OCI-LY3 (cell line): ENCODE measurements around the gene WNT3.
"Not testable (repeated sequence)": the region's sequence is repeated elsewhere in the genome, so short reads cannot be mapped to it uniquely, and the experiment has no call there.

Experiments used
- H2AFZ ChIP-seq: fragments of 200-600, 300-600 bp; shearing (Covaris generic); 2 replicates; pipeline ENCODE4 v1.6.0; 2014; ENCODE audit warnings: antibody characterized with exemption, low read depth, low read length
- H3K27ac ChIP-seq: fragments of 200-600, 300-600 bp; sonication (generic); 2 replicates; pipeline ENCODE4 v1.5.1; 2014; ENCODE audit warnings: mild to moderate bottlenecking, low read length, moderate library complexity, mixed read lengths
- H3K27me3 ChIP-seq: fragments of 200-600, 300-600 bp; sonication (generic); 2 replicates; pipeline ENCODE4 v1.6.1; 2014; ENCODE audit warnings: low read depth, low read length, mixed read lengths
- H3K36me3 ChIP-seq: fragments of 200-600, 300-600 bp; sonication (generic); replicated peaks from 2 replicates; pipeline ENCODE3; 2014; ENCODE audit warnings: low read depth, low read length, mixed read lengths
- H3K4me1 ChIP-seq: fragments of 300-600, 200-600 bp; sonication (generic); 2 replicates; pipeline ENCODE4 v1.6.1; 2014; ENCODE audit warnings: low read length, mixed read lengths
- H3K4me2 ChIP-seq: fragments of 200-600, 300-600 bp; sonication (generic); 2 replicates; pipeline ENCODE4 v1.6.1; 2014; ENCODE audit warnings: low read length, mixed read lengths
- H3K4me3 ChIP-seq: fragments of 300-600, 200-600 bp; sonication (generic); 2 replicates; pipeline ENCODE4 v1.5.1; 2014; ENCODE audit warnings: antibody characterized with exemption, mild to moderate bottlenecking, low read length, moderate library complexity
- H3K79me2 ChIP-seq: fragments of 300-600, 200-600 bp; shearing (Covaris generic); 2 replicates; pipeline ENCODE4 v1.6.1; 2014; ENCODE audit warnings: mild to moderate bottlenecking, low read length, mixed read lengths
- H3K9ac ChIP-seq: fragments of 300-600, 200-600 bp; shearing (Covaris generic); 2 replicates; pipeline ENCODE4 v1.6.0; 2014; ENCODE audit warnings: mild to moderate bottlenecking, low read length, moderate library complexity
- H3K9me3 ChIP-seq: fragments of 200-600, 300-600 bp; shearing (Covaris generic); 2 replicates; pipeline ENCODE4 v1.6.1; 2014; ENCODE audit warnings: low read length, mixed read lengths; ENCODE audit not compliant: insufficient read depth
- H4K20me1 ChIP-seq: fragments of 200-600, 300-600 bp; sonication (generic); 2 replicates; pipeline ENCODE4 v1.6.1; 2016; ENCODE audit warnings: low read length, mixed read lengths; ENCODE audit not compliant: insufficient read depth
- EZH2phosphoT487 ChIP-seq: fragments of 200-600 bp; shearing (Covaris generic); IDR thresholded peaks from 2 replicates; pipeline ENCODE4 v1.6.1; 2018; ENCODE audit warnings: antibody characterized with exemption, mixed run types, low read depth
- TF ChIP-seq, protein P1 (sequence below): fragments of 200-600, 300-600 bp; sonication (generic); IDR thresholded peaks from 2 replicates; pipeline ENCODE4 v1.5.1; 2014; ENCODE audit warnings: antibody characterized with exemption, low read length, low read depth

Gene WNT3

GRCh38 chr17:46770818-46771560, 47.5 kb downstream of the WNT3 start:
- TF ChIP-seq, protein P1, sequence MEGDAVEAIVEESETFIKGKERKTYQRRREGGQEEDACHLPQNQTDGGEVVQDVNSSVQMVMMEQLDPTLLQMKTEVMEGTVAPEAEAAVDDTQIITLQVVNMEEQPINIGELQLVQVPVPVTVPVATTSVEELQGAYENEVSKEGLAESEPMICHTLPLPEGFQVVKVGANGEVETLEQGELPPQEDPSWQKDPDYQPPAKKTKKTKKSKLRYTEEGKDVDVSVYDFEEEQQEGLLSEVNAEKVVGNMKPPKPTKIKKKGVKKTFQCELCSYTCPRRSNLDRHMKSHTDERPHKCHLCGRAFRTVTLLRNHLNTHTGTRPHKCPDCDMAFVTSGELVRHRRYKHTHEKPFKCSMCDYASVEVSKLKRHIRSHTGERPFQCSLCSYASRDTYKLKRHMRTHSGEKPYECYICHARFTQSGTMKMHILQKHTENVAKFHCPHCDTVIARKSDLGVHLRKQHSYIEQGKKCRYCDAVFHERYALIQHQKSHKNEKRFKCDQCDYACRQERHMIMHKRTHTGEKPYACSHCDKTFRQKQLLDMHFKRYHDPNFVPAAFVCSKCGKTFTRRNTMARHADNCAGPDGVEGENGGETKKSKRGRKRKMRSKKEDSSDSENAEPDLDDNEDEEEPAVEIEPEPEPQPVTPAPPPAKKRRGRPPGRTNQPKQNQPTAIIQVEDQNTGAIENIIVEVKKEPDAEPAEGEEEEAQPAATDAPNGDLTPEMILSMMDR, result no peak
- TF ChIP-seq EZH2phosphoT487, result no peak
- H3K79me2 ChIP-seq, result peaks cover 7% of the 10 kb centered on the region
- H2AFZ ChIP-seq, result 0 out of 2 replicates have a peak overlapping the region, but pooled peaks have one; percentile 2
- no peaks in the 10 kb centered on the region for H3K27me3 ChIP-seq
- peak overlapping the region; percentile 57 for H3K27ac ChIP-seq
- peak overlapping the region; percentile 87 for H3K9ac ChIP-seq
- peak overlapping the region; percentile 90 for H3K4me3 ChIP-seq
- H4K20me1 ChIP-seq, result no peaks in the 10 kb centered on the region
- peaks cover 6% of the 10 kb centered on the region for H3K36me3 ChIP-seq
- no peaks in the 10 kb centered on the region for H3K9me3 ChIP-seq
- H3K4me2 ChIP-seq, result peak overlapping the region; percentile 99
- H3K4me1 ChIP-seq, result peaks cover 20% of the 10 kb centered on the region

DNA sequence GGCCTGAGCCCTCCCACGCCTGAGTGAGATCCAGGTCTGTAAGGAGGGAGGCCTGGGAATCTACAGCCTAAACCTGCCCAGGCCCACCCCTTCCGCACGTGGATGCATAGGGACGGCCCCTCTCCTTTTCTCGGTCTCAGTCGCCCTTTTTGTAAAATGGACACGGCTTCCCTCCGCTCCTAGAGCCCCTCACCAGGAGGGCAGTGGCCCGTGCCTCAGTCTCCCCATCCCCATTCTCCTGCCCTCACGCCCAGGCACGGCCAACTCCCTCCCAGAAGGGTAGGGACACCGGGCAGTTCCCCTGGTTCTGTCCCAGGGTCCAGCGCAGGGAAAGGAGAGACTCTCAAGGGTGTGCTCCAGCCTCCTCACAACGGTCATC, 48.1 kb downstream of the WNT3 start:
- H3K27me3 ChIP-seq, result no peaks in the 10 kb centered on the region
- H3K4me1 ChIP-seq, result peaks cover 20% of the 10 kb centered on the region
- H3K4me2 ChIP-seq, result peak overlapping the region; percentile 99
- H3K9ac ChIP-seq, result peak overlapping the region; percentile 87
- H3K79me2 ChIP-seq, result peaks cover 7% of the 10 kb centered on the region
- peak overlapping the region; percentile 57 for H3K27ac ChIP-seq
- no peaks in the 10 kb centered on the region for H4K20me1 ChIP-seq
- peak overlapping the region; percentile 90 for H3K4me3 ChIP-seq
- TF ChIP-seq, protein P1, result no peak
- TF ChIP-seq EZH2phosphoT487, result no peak
- H2AFZ ChIP-seq, result 0 out of 2 replicates have a peak overlapping the region, but pooled peaks have one; percentile 2
- peaks cover 6% of the 10 kb centered on the region for H3K36me3 ChIP-seq
- no peaks in the 10 kb centered on the region for H3K9me3 ChIP-seq

DNA sequence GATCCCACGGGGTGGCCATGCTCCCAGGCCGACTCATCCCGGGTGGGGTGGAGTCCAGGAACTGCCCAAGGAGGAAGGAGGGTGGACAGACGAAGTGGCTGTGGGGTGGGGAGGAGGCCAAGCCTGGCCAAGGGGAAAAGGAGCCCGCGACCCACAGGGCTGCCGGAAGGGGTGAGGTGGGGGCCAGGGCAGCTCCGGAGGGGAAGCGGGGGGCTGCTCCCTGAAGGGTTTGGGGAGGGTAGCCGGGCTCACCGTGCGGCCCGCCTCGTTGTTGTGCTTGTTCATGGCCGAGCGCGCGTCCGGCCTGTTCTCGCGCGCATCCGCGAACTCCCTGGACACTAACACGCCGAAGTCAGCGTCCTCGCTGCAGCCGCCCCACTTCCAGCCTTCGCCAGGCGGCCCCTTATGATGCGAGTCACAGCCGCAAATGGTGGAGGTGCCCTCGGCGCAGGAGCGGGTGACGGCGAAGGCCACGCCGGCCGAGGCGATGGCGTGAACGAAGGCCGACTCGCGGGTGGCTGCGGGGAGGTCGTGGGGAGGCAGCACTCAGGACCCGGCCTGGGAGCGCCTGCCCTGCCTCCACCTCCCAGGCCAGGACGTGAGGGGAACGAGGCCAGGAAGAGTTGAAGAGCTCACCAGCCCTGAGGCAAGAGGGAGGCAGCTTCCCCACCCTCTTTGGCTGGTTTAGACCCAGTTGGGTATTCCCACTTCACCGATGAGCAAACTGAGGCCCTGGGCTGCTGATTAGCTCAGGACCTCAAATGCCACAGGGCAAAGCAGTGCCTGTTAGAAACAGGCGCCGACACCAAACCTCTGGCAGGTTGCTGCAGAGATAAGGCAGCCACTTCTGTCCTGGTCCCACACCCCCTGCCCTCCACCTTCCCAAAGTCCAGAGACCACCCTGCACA, 48.7 kb downstream of the WNT3 start:
- Histone ChIP-seq H3K79me2 (peaks cover 7% of the 10 kb centered on the region), H3K4me2 (peak overlapping the region; percentile 99), H3K27ac (peak overlapping the region; percentile 57; the same call in 1 of the 2 replicates), H3K4me3 (peak overlapping the region; percentile 90), H2AFZ (no peak overlapping the region), H3K4me1 (peaks cover 20% of the 10 kb centered on the region), H3K36me3 (peaks cover 6% of the 10 kb centered on the region), H4K20me1 (no peaks in the 10 kb centered on the region), H3K27me3 (no peaks in the 10 kb centered on the region), H3K9ac (peak overlapping the region; percentile 87), H3K9me3 (no peaks in the 10 kb centered on the region)
- TF ChIP-seq, protein P1, result no peak
- TF ChIP-seq EZH2phosphoT487, result no peak

- not testable (repeated sequence) for H4K20me1 ChIP-seq, H3K4me3 ChIP-seq, H3K9me3 ChIP-seq, H3K4me2 ChIP-seq, H3K27ac ChIP-seq, H3K27me3 ChIP-seq, H2AFZ ChIP-seq, H3K9ac ChIP-seq, H3K79me2 ChIP-seq, H3K36me3 ChIP-seq
- peaks cover 20% of the 10 kb centered on the region for H3K4me1 ChIP-seq
Measured at GRCh38 chr17:46768896-46769295, 49.6 kb downstream of the WNT3 start.
